HAP-1 (cell line): Measurements from ENCODE around the gene ASIC2.

Source experiments
- DNase-seq, 2 experiments: peaks; one replicate each; pipeline ENCODE4 v3.0.0-alpha.2; 2016 to 2020; ENCODE audit warnings: low spot score in 2 of 2
- H3K27me3 ChIP-seq: fragments of 250-450 bp; sonication (Bioruptor Pico); 2 replicates; pipeline ENCODE4 v1.5.1; 2020; ENCODE audit warnings: low read depth, mild to moderate bottlenecking, moderate library complexity
- H3K36me3 ChIP-seq: fragments of 250-450 bp; sonication (Bioruptor Pico); replicated peaks from 2 replicates; pipeline ENCODE4 v1.5.1; 2020; ENCODE audit warnings: mild to moderate bottlenecking
- H3K4me1 ChIP-seq: fragments of 250-450 bp; sonication (Bioruptor Pico); 2 replicates; pipeline ENCODE4 v1.5.1; 2020; ENCODE audit warnings: mild to moderate bottlenecking
- H3K4me3 ChIP-seq: fragments of 250-450 bp; sonication (Bioruptor Pico); 2 replicates; pipeline ENCODE4 v1.5.1; 2020; ENCODE audit warnings: mild to moderate bottlenecking, moderate library complexity
- H3K9me3 ChIP-seq: fragments of 250-450 bp; sonication (Bioruptor Pico); 2 replicates; pipeline ENCODE4 v1.5.1; 2020; ENCODE audit warnings: mild to moderate bottlenecking, moderate library complexity
- in situ Hi-C: fragments of 300-500 bp; cut with MboI; formaldehyde crosslinking; loops from 3 replicates; pipeline ENCODE4 v1.14.3; 2020; ENCODE audit warnings: low sequenced_read_pairs, inconsistent platforms, mixed read lengths

ASIC2 gene

GRCh38 chr17:33245183-33245582 lies 47.9 kb downstream of the ASIC2 start:
- no peak for DNase-seq
- Histone ChIP-seq H3K27me3 (no peaks in the 10 kb centered on the region), H3K9me3 (no peaks in the 10 kb centered on the region), H3K4me1 (no peaks in the 10 kb centered on the region), H3K36me3 (no peaks in the 10 kb centered on the region), H3K4me3 (no peak overlapping the region)
- in situ Hi-C loops, result no loop called here

- no peak for DNase-seq
- Histone ChIP-seq H3K4me1 (no peaks in the 10 kb centered on the region), H3K9me3 (no peaks in the 10 kb centered on the region), H3K4me3 (no peak overlapping the region), H3K36me3 (no peaks in the 10 kb centered on the region), H3K27me3 (no peaks in the 10 kb centered on the region)
- in situ Hi-C loops, result no loop called here
Measured at GRCh38 chr17:33243732-33244131, 49.4 kb downstream of the ASIC2 start.

GRCh38 chr17:33242375-33243124 lies 50.5 kb downstream of the ASIC2 start:
- DNase-seq, result no peak
- Histone ChIP-seq H3K27me3 (no peaks in the 10 kb centered on the region), H3K4me1 (no peaks in the 10 kb centered on the region), H3K9me3 (no peaks in the 10 kb centered on the region), H3K4me3 (no peak overlapping the region), H3K36me3 (no peaks in the 10 kb centered on the region)
- in situ Hi-C loops, result no loop called here

- Histone ChIP-seq H3K36me3 (no peaks in the 10 kb centered on the region), H3K4me3 (no peak overlapping the region), H3K4me1 (no peaks in the 10 kb centered on the region), H3K9me3 (no peaks in the 10 kb centered on the region), H3K27me3 (no peaks in the 10 kb centered on the region)
- DNase-seq, result no peak
- in situ Hi-C loops, result no loop called here
Measured at GRCh38 chr17:33241390-33241789, 51.7 kb downstream of the ASIC2 start.

- no peaks in the 10 kb centered on the region for H3K36me3 ChIP-seq
- no peak overlapping the region for H3K4me3 ChIP-seq
- DNase-seq, result no peak
- no peaks in the 10 kb centered on the region for H3K27me3 ChIP-seq
- H3K4me1 ChIP-seq, result no peaks in the 10 kb centered on the region
- H3K9me3 ChIP-seq, result no peaks in the 10 kb centered on the region
- in situ Hi-C loops, result no loop called here
Measured at GRCh38 chr17:33240362-33240761, 52.7 kb downstream of the ASIC2 start.

GRCh38 chr17:33239702-33240101 lies 53.4 kb downstream of the ASIC2 start:
- H3K4me1 ChIP-seq, result no peaks in the 10 kb centered on the region
- no peaks in the 10 kb centered on the region for H3K9me3 ChIP-seq
- no peaks in the 10 kb centered on the region for H3K27me3 ChIP-seq
- in situ Hi-C loops, result no loop called here
- no peak overlapping the region for H3K4me3 ChIP-seq
- H3K36me3 ChIP-seq, result no peaks in the 10 kb centered on the region
- DNase-seq, result no peak

GRCh38 chr17:33234930-33235685 lies 58.0 kb downstream of the ASIC2 start:
- Histone ChIP-seq H3K27me3 (no peaks in the 10 kb centered on the region), H3K36me3 (no peaks in the 10 kb centered on the region), H3K9me3 (no peaks in the 10 kb centered on the region), H3K4me1 (no peaks in the 10 kb centered on the region), H3K4me3 (no peak overlapping the region)
- in situ Hi-C loops, result no loop called here
- no peak for DNase-seq

GRCh38 chr17:33234233-33234632 lies 58.9 kb downstream of the ASIC2 start:
- no peaks in the 10 kb centered on the region for H3K36me3 ChIP-seq
- no peaks in the 10 kb centered on the region for H3K9me3 ChIP-seq
- in situ Hi-C loops, result no loop called here
- no peak overlapping the region for H3K4me3 ChIP-seq
- no peaks in the 10 kb centered on the region for H3K4me1 ChIP-seq
- DNase-seq, result no peak
- no peaks in the 10 kb centered on the region for H3K27me3 ChIP-seq

GRCh38 chr17:33233811-33234177 lies 59.3 kb downstream of the ASIC2 start:
- Histone ChIP-seq H3K27me3 (no peaks in the 10 kb centered on the region), H3K4me1 (no peaks in the 10 kb centered on the region), H3K4me3 (no peak overlapping the region), H3K9me3 (no peaks in the 10 kb centered on the region), H3K36me3 (no peaks in the 10 kb centered on the region)
- no peak for DNase-seq
- in situ Hi-C loops, result no loop called here

- in situ Hi-C loops, result no loop called here
- DNase-seq, result no peak
- no peaks in the 10 kb centered on the region for H3K9me3 ChIP-seq
- H3K36me3 ChIP-seq, result no peaks in the 10 kb centered on the region
- no peaks in the 10 kb centered on the region for H3K4me1 ChIP-seq
- H3K4me3 ChIP-seq, result no peak overlapping the region
- H3K27me3 ChIP-seq, result no peaks in the 10 kb centered on the region
Measured at GRCh38 chr17:33229499-33229898, 63.6 kb downstream of the ASIC2 start.

GRCh38 chr17:33229028-33229427 lies 64.1 kb downstream of the ASIC2 start:
- in situ Hi-C loops, result no loop called here
- H3K4me3 ChIP-seq, result no peak overlapping the region
- H3K9me3 ChIP-seq, result no peaks in the 10 kb centered on the region
- no peaks in the 10 kb centered on the region for H3K27me3 ChIP-seq
- no peaks in the 10 kb centered on the region for H3K4me1 ChIP-seq
- no peak for DNase-seq
- no peaks in the 10 kb centered on the region for H3K36me3 ChIP-seq

- in situ Hi-C loops, result no loop called here
- H3K4me3 ChIP-seq, result no peak overlapping the region
Measured at GRCh38 chr17:33228548-33228947, 64.5 kb downstream of the ASIC2 start.

GRCh38 chr17:33227911-33228310 lies 65.2 kb downstream of the ASIC2 start:
- H3K27me3 ChIP-seq, result no peaks in the 10 kb centered on the region
- H3K4me1 ChIP-seq, result no peaks in the 10 kb centered on the region
- in situ Hi-C loops, result no loop called here
- H3K4me3 ChIP-seq, result no peak overlapping the region
- no peak for DNase-seq
- no peaks in the 10 kb centered on the region for H3K36me3 ChIP-seq
- no peaks in the 10 kb centered on the region for H3K9me3 ChIP-seq

More at GRCh38 chr17:33228548-33228947, 64.5 kb downstream of the ASIC2 start:
- no peak for DNase-seq
- no peaks in the 10 kb centered on the region for H3K9me3 ChIP-seq
- no peaks in the 10 kb centered on the region for H3K27me3 ChIP-seq
- no peaks in the 10 kb centered on the region for H3K36me3 ChIP-seq
- no peaks in the 10 kb centered on the region for H3K4me1 ChIP-seq

GRCh38 chr17:33225994-33226393 lies 67.1 kb downstream of the ASIC2 start:
- no peaks in the 10 kb centered on the region for H3K9me3 ChIP-seq
- H3K4me1 ChIP-seq, result no peaks in the 10 kb centered on the region
- in situ Hi-C loops, result no loop called here
- no peaks in the 10 kb centered on the region for H3K36me3 ChIP-seq
- no peaks in the 10 kb centered on the region for H3K27me3 ChIP-seq
- DNase-seq, result no peak
- H3K4me3 ChIP-seq, result no peak overlapping the region
